Caco-2 (cell line): ENCODE measurements around the gene RRAS2. TPM values are rescaled to one million over a fixed set of nuclear protein-coding genes. Genes with fewer than 3 reads are reported as not detected.
"Not testable (repeated sequence)": the region's sequence is repeated elsewhere in the genome, so short reads cannot be mapped to it uniquely, and the experiment has no call there.

Experiments used
- BruUV-seq: library from RNA; stranded (reverse); fragments of 400-500 nt; replicated peaks from 2 replicates; lab custom pipeline; 2021; lab: Mats Ljungman, UMichigan
- CTCF ChIA-PET: fragments of 300-600 bp; sonication (Branson Sonifier 250); formaldehyde crosslinking; loops from one replicate; lab custom pipeline; 2022; ENCODE audit warnings: antibody characterized with exemption; lab: Charles Lee
- POLR2A ChIA-PET: fragments of 300-600 bp; sonication (Branson Sonifier 250); formaldehyde crosslinking; loops from one replicate; lab custom pipeline; 2022; ENCODE audit warnings: antibody characterized with exemption; lab: Charles Lee
- DNase-seq, 2 experiments: peaks; one replicate each; pipeline versions ENCODE4 v3.0.0 to v3.0.0-alpha.2; 2020 to 2022
- H3K27me3 ChIP-seq: replicated peaks from 2 replicates; pipeline ENCODE4 v1.6.0; 2011; ENCODE audit warnings: low read length; ENCODE audit not compliant: control insufficient read depth, insufficient read depth
- H3K36me3 ChIP-seq: 2 replicates; pipeline ENCODE4 v1.5.1; 2011; ENCODE audit warnings: low read length; ENCODE audit not compliant: control insufficient read depth, insufficient read depth
- H3K4me1 ChIP-seq: fragments of 250-450 bp; sonication (Bioruptor Pico); 2 replicates; pipeline ENCODE4 v1.5.1; 2020; ENCODE audit warnings: mild to moderate bottlenecking
- H3K4me3 ChIP-seq: 2 replicates; pipeline ENCODE4 v1.5.1; 2011; ENCODE audit warnings: low read depth, mild to moderate bottlenecking, control low read depth, low read length
- H3K9me3 ChIP-seq: fragments of 250-450 bp; sonication (Bioruptor Pico); 2 replicates; pipeline ENCODE4 v1.5.1; 2020; ENCODE audit warnings: mild to moderate bottlenecking, moderate library complexity
- H3K27ac Mint-ChIP-seq: one replicate; pipeline ENCODE4 v1.8.0; 2022; ENCODE audit warnings: mixed read lengths; ENCODE audit not compliant: unreplicated experiment
- H3K27me3 Mint-ChIP-seq: one replicate; pipeline ENCODE4 v1.8.0; 2022; ENCODE audit warnings: mixed read lengths; ENCODE audit not compliant: insufficient read depth, unreplicated experiment
- H3K36me3 Mint-ChIP-seq: one replicate; pipeline ENCODE4 v1.8.0; 2022; ENCODE audit warnings: mild to moderate bottlenecking, mixed read lengths; ENCODE audit not compliant: insufficient read depth, unreplicated experiment
- H3K4me1 Mint-ChIP-seq: one replicate; pipeline ENCODE4 v1.8.0; 2022; ENCODE audit warnings: low read depth, mixed read lengths; ENCODE audit not compliant: unreplicated experiment
- H3K4me3 Mint-ChIP-seq: one replicate; pipeline ENCODE4 v1.8.0; 2022; ENCODE audit warnings: mild to moderate bottlenecking, moderate library complexity, mixed read lengths; ENCODE audit not compliant: unreplicated experiment
- H3K9me3 Mint-ChIP-seq: one replicate; pipeline ENCODE4 v1.8.0; 2022; ENCODE audit warnings: mixed read lengths; ENCODE audit not compliant: unreplicated experiment
- intact Hi-C: fragments of 100-400 bp; cut with micrococcal nuclease; formaldehyde crosslinking; loops from one replicate; pipeline ENCODE4 v1.10.0; 2022; ENCODE audit not compliant: unreplicated experiment
- total RNA-seq: library from RNA; stranded (reverse); gene quantifications from 2 replicates; pipeline ENCODE4 v1.2.3, GENCODE V29; 2022
- TF ChIP-seq, protein P1 (sequence below), 2 experiments: fragments of 200-600 bp in 1 of 2; IDR thresholded peaks; 1 replicate in 1 of 2; 2 replicates in 1 of 2; pipeline versions ENCODE4 v1.5.1 to v1.8.0; 2011 to 2022; ENCODE audit warnings: antibody characterized with exemption in 1 of 2, control low read depth in 1 of 2, inconsistent platforms in 1 of 2, low read depth in 1 of 2, low read length in 1 of 2, mild to moderate bottlenecking in 1 of 2, moderate library complexity in 1 of 2; ENCODE audit not compliant: insufficient read depth in 1 of 2, severe bottlenecking in 1 of 2, unreplicated experiment in 1 of 2

The RRAS2 gene
- total RNA-seq, 1 experiment from 2014 or later: 94.7 TPM

DNA sequence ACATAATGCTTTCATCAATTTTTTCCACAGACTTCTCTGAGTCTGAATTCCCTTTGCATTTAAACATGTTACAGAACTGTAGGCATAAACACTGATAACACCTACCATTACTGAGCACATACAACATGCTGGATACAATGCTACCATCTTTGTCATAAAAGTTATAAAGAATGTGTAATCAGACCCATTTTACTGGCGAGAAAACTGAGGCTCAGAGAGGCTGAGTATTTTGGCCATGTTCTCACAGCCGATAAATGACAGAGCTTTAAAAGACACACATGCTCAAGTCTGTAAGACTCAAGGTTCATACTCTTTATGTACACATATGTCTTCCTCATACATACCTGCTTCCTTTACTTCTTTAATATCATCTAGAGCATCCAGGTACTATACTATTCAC lies 2.6 kb downstream of the RRAS2 start:
- no peak overlapping the region for H3K4me3 ChIP-seq
- Mint-ChIP-seq H3K36me3 (peaks cover 19% of the 10 kb centered on the region), H3K9me3 (no peaks in the 10 kb centered on the region), H3K27me3 (no peaks in the 10 kb centered on the region), H3K4me1 (peaks cover 15% of the 10 kb centered on the region), H3K4me3 (peak overlapping the region; percentile 15), H3K27ac (no peak overlapping the region)
- intact Hi-C loops: no loop called here
- DNase-seq: no peak
- H3K36me3 ChIP-seq: no peaks in the 10 kb centered on the region; the same call in 1 of the 2 replicates
- ChIA-PET CTCF (no interaction called here), POLR2A (no interaction called here)
- H3K9me3 ChIP-seq: no peaks in the 10 kb centered on the region
- no TSS peak for BruUV-seq
- TF ChIP-seq, protein P1, sequence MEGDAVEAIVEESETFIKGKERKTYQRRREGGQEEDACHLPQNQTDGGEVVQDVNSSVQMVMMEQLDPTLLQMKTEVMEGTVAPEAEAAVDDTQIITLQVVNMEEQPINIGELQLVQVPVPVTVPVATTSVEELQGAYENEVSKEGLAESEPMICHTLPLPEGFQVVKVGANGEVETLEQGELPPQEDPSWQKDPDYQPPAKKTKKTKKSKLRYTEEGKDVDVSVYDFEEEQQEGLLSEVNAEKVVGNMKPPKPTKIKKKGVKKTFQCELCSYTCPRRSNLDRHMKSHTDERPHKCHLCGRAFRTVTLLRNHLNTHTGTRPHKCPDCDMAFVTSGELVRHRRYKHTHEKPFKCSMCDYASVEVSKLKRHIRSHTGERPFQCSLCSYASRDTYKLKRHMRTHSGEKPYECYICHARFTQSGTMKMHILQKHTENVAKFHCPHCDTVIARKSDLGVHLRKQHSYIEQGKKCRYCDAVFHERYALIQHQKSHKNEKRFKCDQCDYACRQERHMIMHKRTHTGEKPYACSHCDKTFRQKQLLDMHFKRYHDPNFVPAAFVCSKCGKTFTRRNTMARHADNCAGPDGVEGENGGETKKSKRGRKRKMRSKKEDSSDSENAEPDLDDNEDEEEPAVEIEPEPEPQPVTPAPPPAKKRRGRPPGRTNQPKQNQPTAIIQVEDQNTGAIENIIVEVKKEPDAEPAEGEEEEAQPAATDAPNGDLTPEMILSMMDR (IDR thresholded peaks at IDR 0.05; ENCODE audit: insufficient read depth in 1 of 2, low read depth in 1 of 2, low read length in 1 of 2, severe bottlenecking in 1 of 2, unreplicated experiment in 1 of 2): no peak
- no peaks in the 10 kb centered on the region for H3K4me1 ChIP-seq
- H3K27me3 ChIP-seq: no peaks in the 10 kb centered on the region

DNA sequence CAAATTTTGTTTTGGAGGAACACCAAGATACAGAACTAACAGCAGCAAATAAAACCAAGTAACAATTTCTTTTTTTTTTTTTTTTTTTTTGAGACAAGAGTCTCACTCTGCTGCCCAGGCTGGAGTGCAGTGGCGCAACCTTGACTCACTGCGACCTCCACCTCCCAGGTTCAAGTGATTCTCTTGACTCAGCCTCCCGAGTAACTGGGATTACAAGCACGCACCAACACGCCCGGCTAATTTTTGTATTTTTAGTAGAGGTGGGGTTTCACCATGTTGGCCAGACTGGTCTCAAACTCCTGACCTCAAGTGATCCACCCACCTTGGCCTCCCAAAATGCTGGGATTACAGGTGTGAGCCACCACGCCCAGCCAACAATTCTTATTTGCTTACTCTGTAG lies 4.4 kb downstream of the RRAS2 start:
- H3K4me3 Mint-ChIP-seq, H3K4me3 ChIP-seq, H3K4me1 ChIP-seq, H3K27me3 Mint-ChIP-seq, POLR2A ChIA-PET, BruUV-seq, CTCF ChIA-PET, H3K27me3 ChIP-seq, H3K9me3 Mint-ChIP-seq, H3K9me3 ChIP-seq, H3K27ac Mint-ChIP-seq, DNase-seq, H3K36me3 ChIP-seq, intact Hi-C loops: not testable (repeated sequence)
- Mint-ChIP-seq H3K4me1 (peaks cover 20% of the 10 kb centered on the region), H3K36me3 (peaks cover 23% of the 10 kb centered on the region)

DNA sequence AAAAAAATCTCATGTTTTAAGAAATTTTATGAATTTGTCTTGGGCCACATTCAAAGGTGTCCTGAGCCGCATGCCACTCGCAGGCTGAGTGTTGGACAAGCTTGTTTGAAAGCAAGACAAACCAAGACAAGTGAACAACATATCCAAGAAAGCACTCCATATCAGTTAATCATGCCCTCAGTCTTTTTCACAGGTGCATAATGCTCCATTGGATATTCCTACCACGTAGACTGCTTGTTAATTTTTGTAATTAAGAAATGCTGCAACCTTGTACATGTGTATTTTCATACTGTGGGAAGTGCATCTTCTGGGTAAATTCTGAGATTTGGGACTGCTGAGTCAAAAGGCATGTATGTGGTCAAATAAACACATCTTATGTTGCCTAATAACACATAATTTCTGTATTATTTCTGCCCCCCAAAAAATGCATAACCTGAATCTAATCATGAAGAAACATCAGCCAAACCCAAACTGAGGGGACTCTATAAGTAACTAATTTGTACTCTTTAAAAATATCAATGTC lies 8.2 kb downstream of the RRAS2 start:
- ChIA-PET POLR2A (no interaction called here), CTCF (no interaction called here)
- Histone ChIP-seq H3K36me3 (no peaks in the 10 kb centered on the region; the same call in 1 of the 2 replicates), H3K4me3 (no peak overlapping the region), H3K9me3 (0 out of 2 replicates have a peak, but pooled peaks cover 2% of the 10 kb centered on the region), H3K4me1 (no peaks in the 10 kb centered on the region), H3K27me3 (no peaks in the 10 kb centered on the region)
- Mint-ChIP-seq H3K27me3 (no peaks in the 10 kb centered on the region), H3K4me3 (no peak overlapping the region), H3K4me1 (peaks cover 7% of the 10 kb centered on the region), H3K36me3 (peaks cover 21% of the 10 kb centered on the region), H3K27ac (no peak overlapping the region), H3K9me3 (peaks cover 2% of the 10 kb centered on the region)
- DNase-seq: no peak
- intact Hi-C loops: no loop called here
- TF ChIP-seq, protein P1 (IDR thresholded peaks at IDR 0.05; ENCODE audit: insufficient read depth in 1 of 2, low read depth in 1 of 2, low read length in 1 of 2, severe bottlenecking in 1 of 2, unreplicated experiment in 1 of 2): no peak
- BruUV-seq: no TSS peak
